ENCODE results near the gene HSPG2.

Gene HSPG2

GRCh38 chr1:21868941-21869454, 68.1 kb downstream of the HSPG2 start:
- Histone ChIP-seq H2BK5ac (ENCODE audit: low read length) (no peak overlapping the region), H3K18ac (ENCODE audit: low read length) (no peak overlapping the region), H3K56ac (ENCODE audit: low read length) (no peak overlapping the region), H3K79me2 (ENCODE audit: control insufficient read depth, insufficient read depth, low read length) (no peaks in the 10 kb centered on the region), H3K79me1 (ENCODE audit: low read length) (no peaks in the 10 kb centered on the region), H3K9ac (ENCODE audit: low read length) (no peak overlapping the region), H3K36me3 (ENCODE audit: control insufficient read depth, insufficient read depth, low read length) (peaks cover 5% of the 10 kb centered on the region), H3K4ac (ENCODE audit: low read depth, low read length) (no peak overlapping the region), H4K5ac (ENCODE audit: low read length) (no peak overlapping the region), H4K8ac (ENCODE audit: low read depth, low read length) (no peak overlapping the region), H3K23ac (ENCODE audit: low read length) (no peak overlapping the region), H3K27ac (ENCODE audit: low read depth, low read length) (no peak overlapping the region), H2BK120ac (ENCODE audit: low read depth, low read length) (no peak overlapping the region), H3K4me3 (ENCODE audit: low read length) (no peak overlapping the region), H3K4me2 (ENCODE audit: low read length) (no peak overlapping the region), H2BK15ac (replicated peaks; ENCODE audit: low read depth) (no peak overlapping the region), H2AK5ac (ENCODE audit: low read length) (no peak overlapping the region), H3K4me1 (ENCODE audit: control insufficient read depth, low read depth, low read length) (peaks cover 3% of the 10 kb centered on the region), H3K27me3 (ENCODE audit: insufficient read depth, low read length, poor library complexity) (no peaks in the 10 kb centered on the region)
- DNase-seq: no peak
- WGBS (ENCODE audit: extremely low coverage, insufficient coverage, low lambda C conversion rate): no CpG with 5 or more reads among the region's 12 CpGs

- Histone ChIP-seq H3K4me1 (ENCODE audit: control insufficient read depth, low read depth, low read length) (peaks cover 3% of the 10 kb centered on the region), H2BK120ac (ENCODE audit: low read depth, low read length) (no peak overlapping the region), H3K9ac (ENCODE audit: low read length) (no peak overlapping the region), H3K79me1 (ENCODE audit: low read length) (no peaks in the 10 kb centered on the region), H3K27ac (ENCODE audit: low read depth, low read length) (no peak overlapping the region), H3K4ac (ENCODE audit: low read depth, low read length) (no peak overlapping the region), H3K56ac (ENCODE audit: low read length) (no peak overlapping the region), H3K36me3 (ENCODE audit: control insufficient read depth, insufficient read depth, low read length) (peaks cover 5% of the 10 kb centered on the region), H4K8ac (ENCODE audit: low read depth, low read length) (no peak overlapping the region), H2BK5ac (ENCODE audit: low read length) (no peak overlapping the region), H2BK15ac (replicated peaks; ENCODE audit: low read depth) (no peak overlapping the region), H2AK5ac (ENCODE audit: low read length) (no peak overlapping the region), H3K18ac (ENCODE audit: low read length) (no peak overlapping the region), H3K27me3 (ENCODE audit: insufficient read depth, low read length, poor library complexity) (no peaks in the 10 kb centered on the region), H3K79me2 (ENCODE audit: control insufficient read depth, insufficient read depth, low read length) (no peaks in the 10 kb centered on the region), H3K23ac (ENCODE audit: low read length) (no peak overlapping the region), H3K4me2 (ENCODE audit: low read length) (no peak overlapping the region), H4K5ac (ENCODE audit: low read length) (no peak overlapping the region), H3K4me3 (ENCODE audit: low read length) (no peak overlapping the region)
- WGBS (ENCODE audit: extremely low coverage, insufficient coverage, low lambda C conversion rate): no CpG with 5 or more reads among the region's 7 CpGs
- no peak for DNase-seq
Observed at GRCh38 chr1:21868482-21868881, 68.6 kb downstream of the HSPG2 start.

GRCh38 chr1:21867451-21867996, 69.6 kb downstream of the HSPG2 start:
- Histone ChIP-seq H3K23ac (ENCODE audit: low read length) (no peak overlapping the region), H4K8ac (ENCODE audit: low read depth, low read length) (no peak overlapping the region), H4K5ac (ENCODE audit: low read length) (no peak overlapping the region), H3K9ac (ENCODE audit: low read length) (no peak overlapping the region), H2BK15ac (replicated peaks; ENCODE audit: low read depth) (no peak overlapping the region), H2AK5ac (ENCODE audit: low read length) (no peak overlapping the region), H3K4me2 (ENCODE audit: low read length) (no peak overlapping the region), H3K27me3 (ENCODE audit: insufficient read depth, low read length, poor library complexity) (no peaks in the 10 kb centered on the region), H2BK5ac (ENCODE audit: low read length) (no peak overlapping the region), H2BK120ac (ENCODE audit: low read depth, low read length) (no peak overlapping the region), H3K18ac (ENCODE audit: low read length) (no peak overlapping the region), H3K79me2 (ENCODE audit: control insufficient read depth, insufficient read depth, low read length) (no peaks in the 10 kb centered on the region), H3K36me3 (ENCODE audit: control insufficient read depth, insufficient read depth, low read length) (peaks cover 5% of the 10 kb centered on the region), H3K4me3 (ENCODE audit: low read length) (no peak overlapping the region), H3K56ac (ENCODE audit: low read length) (no peak overlapping the region), H3K4ac (ENCODE audit: low read depth, low read length) (no peak overlapping the region), H3K79me1 (ENCODE audit: low read length) (no peaks in the 10 kb centered on the region), H3K27ac (ENCODE audit: low read depth, low read length) (no peak overlapping the region), H3K4me1 (ENCODE audit: control insufficient read depth, low read depth, low read length) (peaks cover 3% of the 10 kb centered on the region)
- WGBS (ENCODE audit: extremely low coverage, insufficient coverage, low lambda C conversion rate): no CpG with 5 or more reads among the region's 5 CpGs
- no peak for DNase-seq

- no peak overlapping the region for H3K9ac ChIP-seq (ENCODE audit: low read length)
Observed at GRCh38 chr1:21866707-21867043, 70.4 kb downstream of the HSPG2 start.

GRCh38 chr1:21865943-21866706, 71.0 kb downstream of the HSPG2 start:
- no peaks in the 10 kb centered on the region for H3K27me3 ChIP-seq (ENCODE audit: insufficient read depth, low read length, poor library complexity)
- no peak overlapping the region for H2BK15ac ChIP-seq (replicated peaks; ENCODE audit: low read depth)
- peak; percentile 76 for DNase-seq

More at GRCh38 chr1:21866707-21867043, 70.4 kb downstream of the HSPG2 start:
- Histone ChIP-seq H3K4me3 (ENCODE audit: low read length) (no peak overlapping the region), H2BK5ac (ENCODE audit: low read length) (no peak overlapping the region), H3K36me3 (ENCODE audit: control insufficient read depth, insufficient read depth, low read length) (peaks cover 7% of the 10 kb centered on the region), H3K27ac (ENCODE audit: low read depth, low read length) (no peak overlapping the region), H3K23ac (ENCODE audit: low read length) (no peak overlapping the region), H3K18ac (ENCODE audit: low read length) (no peak overlapping the region), H3K79me2 (ENCODE audit: control insufficient read depth, insufficient read depth, low read length) (no peaks in the 10 kb centered on the region), H4K8ac (ENCODE audit: low read depth, low read length) (no peak overlapping the region), H2BK15ac (replicated peaks; ENCODE audit: low read depth) (no peak overlapping the region), H3K56ac (ENCODE audit: low read length) (no peak overlapping the region), H4K5ac (ENCODE audit: low read length) (no peak overlapping the region), H2AK5ac (ENCODE audit: low read length) (no peak overlapping the region), H3K4ac (ENCODE audit: low read depth, low read length) (no peak overlapping the region), H3K27me3 (ENCODE audit: insufficient read depth, low read length, poor library complexity) (no peaks in the 10 kb centered on the region), H2BK120ac (ENCODE audit: low read depth, low read length) (no peak overlapping the region), H3K79me1 (ENCODE audit: low read length) (no peaks in the 10 kb centered on the region), H3K4me2 (ENCODE audit: low read length) (no peak overlapping the region), H3K4me1 (ENCODE audit: control insufficient read depth, low read depth, low read length) (peaks cover 3% of the 10 kb centered on the region)
- DNase-seq: no peak
- no CpG with 5 or more reads among the region's 1 CpG for WGBS (ENCODE audit: extremely low coverage, insufficient coverage, low lambda C conversion rate)

More at GRCh38 chr1:21865943-21866706, 71.0 kb downstream of the HSPG2 start:
- H3K4me3 ChIP-seq (ENCODE audit: low read length): no peak overlapping the region
- no peak overlapping the region for H3K18ac ChIP-seq (ENCODE audit: low read length)
- no peak overlapping the region for H3K56ac ChIP-seq (ENCODE audit: low read length)
- no CpG with 5 or more reads among the region's 11 CpGs for whole genome bisulfite sequencing (ENCODE audit: extremely low coverage, insufficient coverage, low lambda C conversion rate)
- no peak overlapping the region for H2BK120ac ChIP-seq (ENCODE audit: low read depth, low read length)
- H4K8ac ChIP-seq (ENCODE audit: low read depth, low read length): no peak overlapping the region
- H2AK5ac ChIP-seq (ENCODE audit: low read length): no peak overlapping the region
- H2BK5ac ChIP-seq (ENCODE audit: low read length): no peak overlapping the region
- H3K27ac ChIP-seq (ENCODE audit: low read depth, low read length): no peak overlapping the region
- H3K79me2 ChIP-seq (ENCODE audit: control insufficient read depth, insufficient read depth, low read length): no peaks in the 10 kb centered on the region
- no peak overlapping the region for H3K9ac ChIP-seq (ENCODE audit: low read length)
- H3K4me2 ChIP-seq (ENCODE audit: low read length): no peak overlapping the region
- no peak overlapping the region for H3K4ac ChIP-seq (ENCODE audit: low read depth, low read length)
- H3K79me1 ChIP-seq (ENCODE audit: low read length): no peaks in the 10 kb centered on the region
- peaks cover 5% of the 10 kb centered on the region for H3K36me3 ChIP-seq (ENCODE audit: control insufficient read depth, insufficient read depth, low read length)
- no peak overlapping the region for H4K5ac ChIP-seq (ENCODE audit: low read length)
- peaks cover 3% of the 10 kb centered on the region for H3K4me1 ChIP-seq (ENCODE audit: control insufficient read depth, low read depth, low read length)
- no peak overlapping the region for H3K23ac ChIP-seq (ENCODE audit: low read length)
